Epithelial cell of alveolus of lung (primary cell): ENCODE results near the gene CCL1. TPM values are rescaled to one million over a fixed set of nuclear protein-coding genes. Genes with fewer than 3 reads are reported as not detected.

ENCODE experiments used
- total RNA-seq: library from RNA; depleted of rRNA; stranded (reverse); fragments of >200 nt; gene quantifications from 2 replicates; pipeline ENCODE4 v1.2.1, GENCODE V29; 2015

Gene CCL1, protein sequence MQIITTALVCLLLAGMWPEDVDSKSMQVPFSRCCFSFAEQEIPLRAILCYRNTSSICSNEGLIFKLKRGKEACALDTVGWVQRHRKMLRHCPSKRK
- not detected in 2 replicates for total RNA-seq

DNA sequence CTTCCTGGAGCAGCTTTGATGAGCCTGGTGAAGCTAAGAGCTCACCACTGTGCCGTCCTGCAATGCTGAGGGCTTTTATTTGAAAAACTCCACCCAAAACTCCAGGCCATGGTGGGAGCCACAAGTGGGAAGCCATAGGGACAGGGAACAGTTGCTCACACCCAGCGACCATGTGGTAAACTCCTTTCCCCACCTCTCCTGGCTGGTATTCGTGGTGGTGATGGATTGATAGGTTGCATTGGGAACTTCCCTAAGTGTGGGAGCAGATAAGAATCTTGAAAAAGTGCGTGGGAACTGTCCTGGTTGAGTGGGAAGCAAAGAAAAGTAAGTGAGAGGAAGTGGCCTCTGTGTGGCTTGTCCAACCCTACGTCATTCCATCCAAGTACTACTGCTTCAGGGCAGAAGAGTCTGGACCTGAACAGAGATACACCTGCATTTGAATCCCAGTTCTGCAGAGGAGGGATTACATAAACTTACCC lies at the start of gene CCL1:
Gene CCL1, minus strand, starts transcription at position 51 of the 479 bp plus-strand sequence. CDS start 72 bp downstream, outside the sequence.

DNA sequence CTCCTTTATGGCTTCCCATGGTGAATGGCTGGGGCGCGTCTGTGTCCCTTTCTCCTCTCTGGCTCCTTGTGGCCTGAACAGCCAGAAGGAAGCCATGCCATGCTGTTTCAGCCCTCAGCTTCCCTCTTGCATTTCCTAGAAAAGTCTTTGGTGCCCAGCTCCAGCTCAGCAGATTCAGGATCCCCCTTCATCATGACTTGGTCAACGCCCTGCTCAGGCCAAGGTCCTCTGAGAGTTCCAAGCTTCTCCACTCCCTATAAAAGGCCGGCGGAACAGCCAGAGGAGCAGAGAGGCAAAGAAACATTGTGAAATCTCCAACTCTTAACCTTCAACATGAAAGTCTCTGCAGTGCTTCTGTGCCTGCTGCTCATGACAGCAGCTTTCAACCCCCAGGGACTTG lies 6.8 kb downstream of the CCL1 start, which contains the start of gene CCL13:
Gene CCL13, plus strand, starts transcription at position 287 of the 400 bp plus-strand sequence. Its CDS starts 47 bp downstream, at position 334.

DNA sequence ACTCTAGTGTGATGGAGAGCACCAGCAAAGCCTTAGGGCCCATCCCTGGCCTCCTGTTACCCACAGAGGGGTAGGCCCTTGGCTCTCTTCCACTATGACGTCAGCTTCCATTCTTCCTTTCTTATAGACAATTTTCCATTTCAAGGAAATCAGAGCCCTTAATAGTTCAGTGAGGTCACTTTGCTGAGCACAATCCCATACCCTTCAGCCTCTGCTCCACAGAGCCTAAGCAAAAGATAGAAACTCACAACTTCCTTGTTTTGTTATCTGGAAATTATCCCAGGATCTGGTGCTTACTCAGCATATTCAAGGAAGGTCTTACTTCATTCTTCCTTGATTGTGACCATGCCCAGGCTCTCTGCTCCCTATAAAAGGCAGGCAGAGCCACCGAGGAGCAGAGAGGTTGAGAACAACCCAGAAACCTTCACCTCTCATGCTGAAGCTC lies 44.0 kb downstream of the CCL1 start, which contains the start of gene CCL8:
Gene CCL8, plus strand, starts transcription at position 397 of the 445 bp plus-strand sequence. CDS start 67 bp downstream, outside the sequence.

Other genes with a start within 250 kb of the CCL1 start
- gene CCL2, start 107.9 kb downstream of the CCL1 start, total RNA-seq: 8.6 and 324 TPM in 2 replicates
- gene CCL7, start 93.0 kb downstream of the CCL1 start, total RNA-seq: 2.4 and 10.0 TPM in 2 replicates
- 0.13 TPM in 1 of 2 replicates, not detected in the other for gene CCL11, start 77.5 kb downstream of the CCL1 start, total RNA-seq
- gene CCL8, start 43.8 kb downstream of the CCL1 start, total RNA-seq: not detected in 2 replicates
- not detected in 2 replicates for gene CCL13, start 6.8 kb downstream of the CCL1 start, total RNA-seq
- gene TMEM132E, start 216.3 kb upstream of the CCL1 start, total RNA-seq: not detected in 2 replicates